DMS53 (cell line): ENCODE results near the gene GPR50.
A peak's percentile ranks its signal among the peaks of the same experiment; 100 is the strongest.

Source experiments
- DNase-seq: peaks from one replicate; lab custom pipeline; 2025; lab: John Stamatoyannopoulos, UW

GPR50 gene

DNA sequence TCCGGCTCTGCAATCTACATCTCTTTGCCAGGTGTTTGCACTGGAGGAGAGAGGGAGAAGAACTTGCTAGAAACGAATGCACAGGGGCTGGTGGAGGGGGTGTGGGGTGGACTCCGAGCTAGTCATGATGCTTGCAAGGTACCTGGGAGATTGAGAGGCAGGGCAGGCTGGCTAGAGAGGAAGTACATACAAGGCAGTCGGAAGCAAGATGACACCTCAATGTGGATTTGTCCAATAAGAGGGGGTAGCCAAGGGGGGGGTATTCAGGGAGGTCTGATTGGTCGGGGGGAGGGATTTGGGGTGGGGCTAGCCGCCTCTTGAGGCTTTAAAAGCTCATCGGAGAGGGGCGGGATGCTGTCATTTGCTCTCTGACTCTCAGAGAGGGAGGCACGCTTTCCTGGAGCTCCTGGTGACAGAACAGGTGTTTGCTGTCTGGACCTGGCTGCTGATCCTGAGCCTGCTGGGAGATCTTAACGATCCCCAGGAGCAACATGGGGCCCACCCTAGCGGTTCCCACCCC lies at the start of gene GPR50:
Gene GPR50, plus strand, starts transcription at position 354 of the 520 bp plus-strand sequence. Its CDS starts 138 bp downstream, at position 492.
- DNase-seq: peak; percentile 49

DNA sequence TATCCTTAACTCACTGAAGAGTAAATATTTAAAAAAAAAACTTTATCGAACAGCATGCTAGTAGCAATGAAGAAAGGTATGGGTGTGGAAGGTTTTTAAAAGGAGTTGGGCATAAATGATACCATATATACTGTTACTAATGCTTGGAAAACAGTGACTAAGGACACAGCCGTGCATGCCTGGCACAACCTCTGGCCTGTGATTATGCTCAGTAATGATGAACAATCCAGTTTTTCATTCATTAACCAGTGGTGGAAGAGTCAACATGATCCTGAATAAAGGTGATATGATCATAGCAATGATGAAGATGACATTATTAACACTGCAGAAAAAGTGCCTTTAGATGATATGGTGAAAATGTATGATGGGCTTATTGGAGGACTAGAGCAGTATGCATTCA lies 43.9 kb upstream of the GPR50 start:
- no peak for DNase-seq

DNA sequence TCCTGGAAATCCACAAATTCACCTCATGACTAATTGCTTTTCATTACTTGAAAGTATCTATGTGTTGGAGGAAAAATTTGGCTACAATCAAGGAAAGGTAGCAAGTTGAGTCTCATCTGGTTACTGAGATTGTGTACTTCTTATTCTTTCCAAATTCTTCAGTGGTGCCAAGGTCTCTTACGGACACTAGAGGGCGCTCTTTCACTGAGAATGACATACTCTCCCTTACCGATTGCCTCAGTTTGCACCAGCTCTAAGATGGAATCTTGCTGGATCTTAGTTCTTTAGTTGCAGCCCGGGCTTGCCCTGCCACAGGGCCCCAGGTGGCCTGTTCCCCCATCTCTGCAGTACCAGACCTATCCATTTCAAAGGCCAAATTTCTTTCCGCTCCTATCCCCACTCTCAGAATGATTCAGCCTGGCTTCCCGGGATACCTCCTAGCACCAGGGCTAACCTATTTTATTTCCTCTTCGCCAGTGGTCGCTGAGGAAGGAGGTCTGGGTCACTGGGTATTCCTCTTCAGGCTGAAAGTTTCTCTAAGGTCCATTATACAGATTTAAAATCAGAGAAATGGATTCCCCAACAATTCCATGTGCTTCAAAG lies 24.6 kb upstream of the GPR50 start:
- DNase-seq: peak; percentile 66

DNA sequence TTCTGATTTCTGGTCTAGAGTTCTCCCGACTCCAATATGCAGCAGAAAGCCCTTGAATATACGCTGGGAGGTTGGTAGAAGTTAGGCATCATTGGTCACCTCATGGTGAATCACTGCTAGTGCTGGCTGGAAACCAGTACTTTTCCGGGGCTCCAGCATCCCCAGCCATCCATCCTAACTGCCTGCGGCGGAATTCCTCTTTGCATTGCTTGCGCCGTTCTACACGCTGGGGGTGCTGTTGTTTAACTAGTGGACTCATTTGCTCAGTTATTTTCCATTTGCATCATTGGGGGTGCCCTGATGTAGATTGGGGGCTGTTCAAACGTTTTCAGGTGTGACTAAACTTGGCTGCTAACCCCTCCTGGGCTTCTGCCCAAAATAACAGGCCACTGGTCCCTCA lies 23.3 kb upstream of the GPR50 start:
- peak; percentile 7 for DNase-seq

DNA sequence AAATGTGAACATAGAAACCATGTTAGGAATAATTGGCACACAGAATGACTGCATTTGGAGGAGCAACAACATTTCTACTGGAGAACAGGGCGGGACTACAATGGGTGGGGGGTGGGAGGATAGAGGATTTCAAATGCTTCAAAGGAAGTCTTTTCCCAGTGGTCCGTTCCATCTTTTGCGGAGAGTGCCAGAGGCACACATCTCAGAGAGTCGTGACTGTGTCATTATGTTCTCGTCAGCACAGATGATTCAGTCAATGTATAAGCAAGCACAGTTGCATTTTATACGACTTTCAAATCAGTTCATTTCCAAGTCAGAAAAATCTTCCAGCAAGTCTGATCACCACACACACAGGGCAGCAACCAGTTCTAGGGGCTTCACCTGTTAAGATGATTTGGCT lies 22.7 kb upstream of the GPR50 start:
- no peak for DNase-seq

DNA sequence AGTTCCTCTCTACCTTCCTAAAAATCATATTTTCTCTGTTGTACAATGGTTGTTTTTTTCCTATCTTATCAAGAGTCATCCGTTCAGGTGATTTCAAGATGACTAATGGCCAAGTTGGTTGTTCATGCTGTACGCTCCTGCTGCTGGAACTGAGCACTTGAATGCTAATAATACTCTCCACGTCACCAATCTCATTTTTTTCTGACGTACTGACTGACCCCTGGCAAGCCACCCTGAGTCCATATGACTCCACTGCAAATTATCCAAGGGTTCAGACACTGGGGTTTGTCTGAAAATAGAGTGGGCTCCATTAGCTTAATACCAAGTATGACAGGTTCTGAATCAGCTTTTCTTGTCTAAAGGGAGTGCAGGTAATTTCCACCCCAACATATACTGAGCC lies 21.1 kb upstream of the GPR50 start:
- DNase-seq: no peak

DNA sequence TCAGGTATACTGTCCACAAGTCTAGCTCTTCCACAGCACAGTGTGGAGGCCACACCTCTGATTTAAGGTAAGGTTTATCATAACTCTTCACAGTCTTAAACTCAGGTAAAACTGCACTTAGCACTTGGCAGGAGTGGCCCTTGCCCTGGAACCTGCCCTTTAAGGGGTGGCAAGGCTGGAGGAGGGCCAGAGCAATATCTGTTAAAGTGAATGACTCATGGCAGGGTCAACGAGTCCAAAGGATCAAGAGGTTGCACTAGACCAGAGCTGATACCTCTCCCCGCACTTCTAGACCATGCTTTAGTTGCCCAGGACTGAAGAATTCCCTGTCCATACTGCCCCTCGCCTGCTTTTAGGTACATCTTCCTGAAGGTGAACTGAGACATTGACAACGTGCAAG lies 14.7 kb upstream of the GPR50 start:
- DNase-seq: no peak

DNA sequence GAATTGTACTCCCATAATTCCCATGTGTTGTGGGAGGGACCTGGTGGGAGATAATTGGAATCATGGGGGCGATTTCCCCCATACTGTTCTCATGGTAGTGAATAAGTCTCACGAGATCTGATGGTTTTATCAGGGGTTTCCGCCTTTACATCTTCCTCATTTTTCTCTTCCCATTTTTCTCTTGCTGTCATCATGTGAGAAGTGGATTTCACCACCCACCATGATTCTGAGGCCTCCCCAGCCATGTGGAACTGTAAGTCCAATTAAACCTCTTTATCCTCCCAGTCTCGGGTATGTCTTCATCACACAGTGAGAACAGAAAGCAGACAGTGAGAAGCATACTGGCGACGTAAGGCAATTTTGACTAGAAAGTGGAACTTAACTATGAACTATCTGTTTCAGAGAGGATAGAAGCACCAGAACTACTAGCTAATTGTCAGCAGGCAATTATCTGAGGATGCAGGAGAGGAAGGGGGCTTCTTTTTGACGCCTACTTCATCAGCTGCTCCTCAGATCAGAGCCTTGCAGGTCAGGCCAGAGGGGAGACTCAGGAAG lies 8.5 kb upstream of the GPR50 start:
- no peak for DNase-seq

DNA sequence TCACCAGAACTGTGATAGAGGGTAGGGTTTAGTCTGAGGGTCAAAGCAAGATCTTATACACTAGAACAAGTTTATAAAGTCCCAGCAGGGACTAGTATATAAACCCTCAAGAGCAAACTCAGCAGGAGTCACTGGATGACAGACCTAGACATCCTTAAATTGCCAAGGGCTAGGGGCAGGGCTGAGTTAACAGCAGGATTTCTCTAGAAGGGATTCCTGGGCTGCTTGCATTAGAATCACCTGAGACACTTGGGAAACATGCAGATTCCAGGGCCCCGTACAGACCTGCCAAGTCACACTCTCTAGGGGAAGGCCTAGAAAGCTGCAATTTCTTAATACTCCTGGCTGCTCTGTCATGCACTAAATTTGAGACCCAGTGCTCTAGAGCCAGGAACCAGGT lies 6.6 kb upstream of the GPR50 start:
- DNase-seq: no peak

DNA sequence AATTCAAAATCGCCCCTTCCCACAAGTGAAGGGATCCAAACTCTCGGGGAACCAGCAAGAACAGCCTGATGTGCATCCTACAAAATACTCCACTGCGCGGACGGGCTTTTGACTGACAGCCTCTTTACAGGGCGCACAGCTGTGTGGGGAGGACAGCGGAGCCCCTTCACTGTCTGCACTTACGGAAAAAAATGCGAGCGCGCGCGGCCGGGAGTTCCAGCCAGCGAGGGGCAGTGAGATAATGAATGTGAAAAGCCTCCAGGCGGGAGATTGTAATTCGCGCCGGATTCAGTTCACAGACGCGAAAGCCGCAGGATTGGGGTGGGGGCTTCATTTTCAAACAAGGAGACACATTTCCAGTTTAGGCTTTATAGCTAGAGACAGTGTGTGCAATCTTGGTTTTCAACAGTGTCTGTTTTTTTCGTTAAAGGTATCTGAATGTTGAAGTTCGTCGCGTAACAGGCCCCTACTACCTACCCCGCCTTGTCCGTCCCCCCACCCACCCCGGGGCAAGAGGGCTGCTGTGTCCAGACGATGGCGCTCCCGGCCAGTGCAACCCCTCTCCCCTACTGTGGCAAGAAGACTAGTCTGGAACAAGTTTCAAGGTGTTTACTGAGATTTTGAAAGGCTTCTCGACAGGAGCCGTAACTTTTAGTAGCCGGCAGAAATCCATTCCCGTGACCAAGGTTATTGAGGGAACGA lies 1.7 kb upstream of the GPR50 start:
- peak; percentile 25 for DNase-seq

DNA sequence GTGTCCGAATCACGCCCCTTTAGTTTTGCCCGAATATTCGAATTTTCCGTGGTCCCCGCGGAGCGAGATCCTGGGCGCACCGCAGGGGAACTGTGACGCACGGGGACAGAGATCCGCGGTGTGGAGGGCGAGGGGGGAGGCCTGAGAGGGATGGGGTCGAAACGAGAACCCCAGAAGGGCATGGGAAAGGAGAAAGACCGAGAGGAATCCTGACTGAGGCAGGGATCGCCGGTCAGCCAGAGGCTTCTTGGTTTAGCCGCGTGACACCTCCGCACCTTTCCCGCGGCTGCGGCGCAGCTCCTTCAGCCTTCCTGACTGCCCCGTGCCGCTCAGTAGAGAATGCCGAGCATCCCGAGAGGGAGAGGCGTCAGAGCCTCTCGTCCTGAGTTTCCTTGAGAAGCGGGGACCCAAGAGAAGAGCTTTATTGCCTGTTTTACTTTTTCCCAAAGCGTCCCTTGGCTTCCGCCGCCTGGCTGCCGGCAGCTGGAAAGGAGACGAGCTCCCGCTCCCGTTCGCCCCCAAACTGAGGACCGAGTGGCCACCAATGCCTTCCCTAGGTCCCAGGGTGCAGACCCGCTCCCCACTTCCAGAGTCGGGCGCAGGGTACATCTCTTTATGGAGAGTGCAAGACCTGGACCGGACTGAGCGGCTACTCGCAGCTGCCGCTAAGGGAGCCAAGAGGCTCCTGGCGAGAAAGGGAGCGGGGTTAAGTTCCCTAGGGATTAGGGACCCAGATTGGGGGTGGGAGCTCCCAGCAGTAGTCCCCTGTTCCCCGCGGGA lies 911 bp upstream of the GPR50 start:
- peak; percentile 13 for DNase-seq

DNA sequence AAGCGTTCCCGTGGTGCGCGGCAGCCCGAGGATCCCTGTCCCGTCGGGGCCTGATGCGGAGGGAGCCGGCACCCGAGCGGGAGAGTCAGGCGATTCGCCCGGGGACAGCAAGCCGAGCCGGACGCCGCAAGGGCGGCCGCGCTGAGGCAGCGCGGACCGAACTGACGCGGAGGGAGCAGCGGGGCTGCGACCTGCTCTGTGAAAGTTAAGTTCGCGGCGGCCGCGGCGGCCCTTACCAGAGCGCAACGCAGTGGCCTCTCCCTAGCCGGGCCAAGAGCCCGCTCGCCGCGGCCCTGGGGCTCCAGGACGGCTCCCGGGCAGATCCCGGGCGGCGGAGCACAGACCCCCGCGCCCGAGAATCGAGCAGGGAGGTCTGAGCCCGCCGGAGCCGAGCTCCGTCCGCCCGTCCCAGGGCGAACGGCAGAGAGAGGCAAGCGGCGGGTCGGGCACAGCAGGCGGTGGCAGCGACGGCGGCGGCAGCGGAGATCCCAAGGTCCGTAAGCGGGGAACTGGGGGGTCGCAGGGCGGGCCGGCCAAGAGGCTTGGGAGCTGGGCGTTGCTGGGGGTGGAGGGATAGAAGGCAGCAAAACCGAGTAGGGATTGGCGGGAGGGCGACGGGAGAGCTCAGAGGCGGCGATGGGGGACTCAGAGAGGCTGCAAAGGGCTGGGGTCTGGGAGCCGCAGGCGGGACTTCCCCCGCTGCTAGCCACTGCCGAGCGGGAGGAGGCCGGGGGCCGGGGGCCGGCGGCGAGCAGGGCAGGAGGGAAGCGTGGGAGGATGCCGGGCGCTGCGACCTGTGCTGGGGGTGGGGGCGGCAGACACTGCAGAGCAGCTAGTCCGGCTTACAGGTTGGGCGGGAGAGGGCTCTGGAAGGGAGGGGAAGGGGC lies 1.0 kb downstream of the GPR50 start:
- DNase-seq: peak; percentile 52

DNA sequence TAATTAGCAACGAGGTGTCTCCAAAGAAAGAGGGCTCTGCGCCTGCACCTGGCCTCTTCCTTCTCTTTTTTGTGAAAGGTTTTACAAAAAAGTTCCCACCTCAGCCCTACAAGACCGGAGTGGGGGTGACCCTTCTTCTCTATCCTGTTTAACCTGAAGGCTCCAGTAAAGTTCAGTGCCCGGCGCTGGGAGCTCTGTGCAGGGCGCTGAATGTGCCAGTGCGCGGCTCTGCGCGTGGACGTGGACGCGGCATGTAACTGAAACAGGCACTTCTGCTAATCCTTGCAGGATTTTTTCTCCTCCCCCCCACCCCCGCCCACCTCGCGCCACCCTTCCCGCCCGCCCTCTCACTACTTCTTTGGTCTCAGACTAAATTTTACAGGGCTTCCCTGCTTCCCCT lies 2.4 kb downstream of the GPR50 start:
- peak; percentile 29 for DNase-seq

DNA sequence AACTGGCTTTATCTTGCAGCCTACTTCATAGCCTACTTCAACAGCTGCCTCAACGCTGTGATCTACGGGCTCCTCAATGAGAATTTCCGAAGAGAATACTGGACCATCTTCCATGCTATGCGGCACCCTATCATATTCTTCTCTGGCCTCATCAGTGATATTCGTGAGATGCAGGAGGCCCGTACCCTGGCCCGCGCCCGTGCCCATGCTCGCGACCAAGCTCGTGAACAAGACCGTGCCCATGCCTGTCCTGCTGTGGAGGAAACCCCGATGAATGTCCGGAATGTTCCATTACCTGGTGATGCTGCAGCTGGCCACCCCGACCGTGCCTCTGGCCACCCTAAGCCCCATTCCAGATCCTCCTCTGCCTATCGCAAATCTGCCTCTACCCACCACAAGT lies 4.0 kb downstream of the GPR50 start:
- DNase-seq: no peak

DNA sequence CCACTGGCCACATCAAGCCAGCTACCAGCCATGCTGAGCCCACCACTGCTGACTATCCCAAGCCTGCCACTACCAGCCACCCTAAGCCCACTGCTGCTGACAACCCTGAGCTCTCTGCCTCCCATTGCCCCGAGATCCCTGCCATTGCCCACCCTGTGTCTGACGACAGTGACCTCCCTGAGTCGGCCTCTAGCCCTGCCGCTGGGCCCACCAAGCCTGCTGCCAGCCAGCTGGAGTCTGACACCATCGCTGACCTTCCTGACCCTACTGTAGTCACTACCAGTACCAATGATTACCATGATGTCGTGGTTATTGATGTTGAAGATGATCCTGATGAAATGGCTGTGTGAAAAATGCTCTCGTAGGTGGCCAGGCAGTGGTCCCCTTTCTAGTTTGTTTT lies 4.7 kb downstream of the GPR50 start:
- no peak for DNase-seq

DNA sequence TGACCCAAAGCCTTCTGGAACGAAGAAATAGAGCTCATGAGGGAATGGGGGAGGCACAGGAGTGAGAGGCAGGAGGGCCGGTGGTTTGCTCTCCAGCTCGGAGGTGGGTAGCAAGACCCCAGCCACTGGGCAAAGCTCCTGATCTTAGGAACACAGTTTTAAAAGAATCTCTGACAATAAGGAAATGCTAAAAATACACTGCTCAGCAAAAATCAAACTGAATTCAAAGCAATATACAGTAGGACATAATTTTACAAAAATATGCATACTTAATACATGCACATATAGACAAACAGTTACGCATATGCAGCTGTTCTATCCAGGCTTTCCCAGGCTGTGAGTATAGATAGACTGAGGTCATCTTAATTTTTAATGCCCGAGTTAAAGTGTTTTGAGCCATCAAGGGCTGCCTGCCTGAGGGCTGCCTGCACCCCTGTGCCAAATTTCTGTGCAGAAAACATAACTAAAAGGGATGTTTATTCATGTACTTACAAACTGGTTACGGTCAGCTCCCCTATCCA lies 6.9 kb downstream of the GPR50 start:
- DNase-seq: no peak

DNA sequence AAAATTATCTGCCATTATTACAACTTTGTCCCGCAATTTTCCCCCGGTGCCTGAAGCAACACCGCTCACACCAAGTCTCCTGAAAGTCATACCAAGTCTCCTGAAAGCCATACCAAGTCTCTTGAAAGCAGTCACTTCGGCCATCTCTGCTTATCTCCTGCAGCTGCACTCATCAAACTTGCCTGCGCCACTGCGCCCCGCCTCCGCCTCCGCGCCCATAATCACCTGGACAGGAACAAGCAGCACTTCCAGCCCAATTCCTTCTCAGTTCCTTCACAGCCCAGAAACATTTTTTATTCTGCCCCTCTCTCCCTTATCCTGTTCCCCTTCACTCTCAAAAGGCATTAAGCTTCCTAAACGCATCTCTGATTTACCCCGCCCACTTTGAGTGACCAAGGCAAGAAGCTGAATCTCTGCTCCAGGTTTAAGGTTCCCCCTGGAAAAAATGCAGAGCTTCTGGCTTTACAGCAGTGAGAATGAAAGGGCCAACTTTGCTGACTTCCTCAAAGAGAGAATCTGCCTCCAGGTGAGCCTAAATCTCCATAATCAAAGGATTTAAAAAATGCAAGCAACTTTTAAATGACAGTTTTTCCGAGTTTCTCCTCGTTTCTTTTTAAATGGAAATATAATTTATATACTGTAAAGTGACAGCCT lies 7.7 kb downstream of the GPR50 start:
- no peak for DNase-seq

DNA sequence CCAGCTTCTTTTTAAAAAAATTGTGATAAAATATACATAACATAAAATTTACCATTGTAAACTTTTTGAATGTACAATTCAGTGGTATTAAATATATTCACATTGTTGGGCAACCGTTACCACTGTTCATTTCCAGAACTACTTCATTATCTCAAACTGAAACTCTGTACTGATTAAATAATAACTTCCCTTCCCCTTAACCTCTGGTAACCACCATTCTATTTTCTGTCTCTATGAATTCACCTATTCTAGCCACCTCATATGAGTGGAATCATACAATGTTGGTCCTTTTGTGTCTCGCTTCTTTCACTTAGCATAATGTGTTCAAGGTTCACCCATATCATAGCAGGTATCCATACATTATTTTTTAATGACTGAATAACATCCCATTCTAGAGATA lies 8.3 kb downstream of the GPR50 start:
- DNase-seq: no peak

DNA sequence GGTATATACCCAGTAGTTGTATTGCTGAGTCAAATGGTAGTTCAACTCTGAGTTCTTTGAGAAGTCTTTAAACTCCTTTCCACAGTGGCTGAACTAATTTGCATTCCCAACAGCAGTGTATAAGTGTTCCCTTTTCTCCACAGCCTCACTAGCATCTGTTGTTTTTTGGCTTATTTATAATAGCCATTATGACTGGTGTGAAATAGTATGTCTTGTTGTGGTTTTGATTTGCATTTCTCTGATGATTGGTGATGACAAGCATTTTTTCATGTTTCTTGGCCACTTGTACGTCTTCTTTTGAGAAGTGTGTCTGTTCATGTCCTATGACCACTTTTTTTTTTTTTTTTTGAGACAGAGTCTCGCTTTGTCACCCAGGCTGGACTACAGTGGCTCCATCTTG lies 30.5 kb downstream of the GPR50 start:
- no peak for DNase-seq

DNA sequence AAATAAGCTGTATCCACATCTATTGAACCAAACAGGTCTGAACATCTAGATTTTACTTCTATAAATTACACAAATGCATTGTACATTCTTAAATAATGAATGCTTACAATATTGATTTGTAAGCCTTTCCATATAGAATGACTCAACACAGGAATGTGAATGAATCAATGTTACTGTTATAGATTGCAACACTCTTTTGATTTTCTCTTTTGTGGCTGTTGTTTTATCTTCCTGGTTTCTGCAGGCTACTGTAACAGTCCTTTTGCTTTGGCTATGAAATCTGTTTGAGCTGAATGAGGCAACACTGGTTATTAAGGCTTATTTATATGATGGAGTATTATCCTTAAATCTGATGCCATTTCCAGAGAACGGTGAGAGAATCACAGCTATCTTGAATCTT lies 49.5 kb downstream of the GPR50 start:
- DNase-seq: no peak

DNA sequence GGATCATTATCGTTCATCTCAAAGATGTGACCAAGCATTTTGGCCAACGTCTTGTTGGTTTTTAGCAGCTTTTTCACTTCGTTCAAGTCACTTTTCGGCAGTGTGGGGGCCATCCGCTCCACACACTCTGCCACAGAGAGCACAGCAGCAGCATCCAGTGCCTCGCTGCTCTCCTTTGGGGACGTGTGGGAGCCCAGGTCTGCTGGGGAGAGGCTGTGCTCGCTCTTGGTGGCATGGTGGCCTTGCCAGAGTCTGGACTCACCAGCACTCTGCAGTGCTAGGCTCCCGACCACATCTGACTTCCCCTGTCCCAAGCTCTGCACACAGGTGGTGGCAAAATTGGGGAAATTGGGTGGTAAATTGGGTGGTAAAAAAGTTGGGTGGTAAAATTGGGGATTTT lies 50.6 kb downstream of the GPR50 start:
- DNase-seq: no peak
